SKM-1 treated with dmso at 0.1 percent for 144 hours (cell line): ENCODE measurements around the gene KEL.

Experiments
- DNase-seq: peaks from one replicate; lab custom pipeline; 2025; ENCODE audit not compliant: unreplicated experiment; lab: John Stamatoyannopoulos, UW

The KEL gene

GRCh38 chr7:142899661-142900060, 62.5 kb downstream of the KEL start:
- no peak for DNase-seq

DNA sequence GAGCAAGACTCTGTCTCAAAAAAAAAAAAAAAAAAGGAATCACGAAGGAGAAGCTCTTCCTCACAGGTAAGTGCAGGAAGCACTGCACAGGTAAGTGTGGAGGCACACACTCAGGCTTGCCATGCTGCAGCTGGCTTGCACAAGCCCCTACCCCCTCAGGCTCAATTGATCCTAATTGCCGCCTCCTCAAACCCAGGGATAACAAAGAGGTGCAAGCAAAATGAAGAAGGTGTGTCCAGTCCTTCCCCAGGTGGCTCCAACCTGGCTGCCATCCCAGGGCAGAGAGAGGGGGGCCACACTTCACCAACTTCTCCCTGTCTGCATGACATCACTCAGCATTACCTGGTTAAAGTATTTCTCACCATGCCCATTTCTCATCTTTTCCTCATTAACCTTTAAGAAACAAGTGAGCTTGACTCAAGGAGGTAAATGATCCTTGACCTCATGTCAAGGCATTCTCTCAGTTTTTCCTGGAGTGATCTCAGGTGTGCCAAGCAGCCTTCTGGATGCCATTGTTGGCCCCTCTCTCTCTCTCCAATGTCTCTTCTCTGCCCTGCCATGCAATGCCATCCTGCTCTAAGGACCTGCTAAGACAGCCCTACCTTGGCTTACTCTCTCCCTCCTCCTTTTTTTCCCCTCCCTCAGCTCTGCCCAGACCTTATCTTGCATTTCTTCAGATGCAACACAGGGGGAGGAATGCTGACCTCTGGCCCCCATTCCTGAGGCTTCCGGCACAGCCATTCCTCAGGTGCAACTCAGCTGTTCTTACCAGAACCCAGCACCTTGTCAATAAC, 63.6 kb downstream of the KEL start:
- no peak for DNase-seq

- no peak for DNase-seq
Observed at GRCh38 chr7:142897691-142898090, 64.5 kb downstream of the KEL start.

DNA sequence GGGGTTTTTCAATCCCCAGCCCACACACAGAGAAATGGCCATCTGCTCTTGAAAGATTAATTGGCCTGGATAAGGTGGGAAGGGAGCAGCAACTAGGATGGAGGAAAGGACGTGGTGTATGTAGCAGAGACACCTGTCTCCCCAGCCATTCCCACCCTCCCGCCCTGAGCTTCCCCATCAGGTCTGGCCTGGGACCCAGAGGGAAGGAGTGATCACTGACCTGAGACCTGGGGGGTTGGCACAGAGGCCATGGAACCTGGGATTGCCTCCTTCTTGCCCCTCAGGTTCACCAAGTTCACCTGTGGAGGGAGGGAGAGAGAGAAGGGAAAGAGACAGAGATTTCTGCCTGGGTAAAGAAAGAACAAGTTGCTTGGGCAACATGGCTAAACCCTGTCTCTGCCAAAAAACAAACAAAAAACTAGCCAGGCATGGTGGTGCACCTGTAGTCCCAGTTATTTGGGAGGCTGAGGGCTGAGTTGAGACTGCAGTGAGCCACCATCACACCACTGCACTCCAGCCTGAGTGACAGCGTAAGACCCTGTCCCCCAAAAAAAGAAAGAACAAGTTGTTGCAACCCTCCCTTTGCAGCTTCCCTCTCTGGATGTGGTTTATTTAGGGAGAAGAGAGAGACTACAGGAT, 65.3 kb downstream of the KEL start:
- DNase-seq = no peak

DNA sequence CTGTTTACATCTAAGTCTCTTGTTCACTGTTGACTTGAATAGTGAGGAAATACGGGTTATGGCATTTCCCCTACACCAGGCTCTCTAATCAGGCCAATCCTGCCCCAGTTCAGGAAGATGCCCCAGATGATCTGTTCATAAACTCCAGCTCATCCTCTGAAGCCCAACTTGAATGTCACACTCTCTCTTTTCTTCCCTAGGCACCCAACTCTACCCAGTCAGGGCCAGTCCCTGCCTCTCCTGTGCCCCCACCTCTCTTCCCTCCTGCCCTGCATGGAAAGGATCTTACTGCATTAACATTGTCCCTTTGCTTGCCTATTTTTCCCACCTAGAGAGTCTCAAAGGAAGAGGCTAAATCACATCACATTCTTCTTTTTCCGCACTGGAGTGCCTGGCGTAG, 66.0 kb downstream of the KEL start:
- no peak for DNase-seq

DNA sequence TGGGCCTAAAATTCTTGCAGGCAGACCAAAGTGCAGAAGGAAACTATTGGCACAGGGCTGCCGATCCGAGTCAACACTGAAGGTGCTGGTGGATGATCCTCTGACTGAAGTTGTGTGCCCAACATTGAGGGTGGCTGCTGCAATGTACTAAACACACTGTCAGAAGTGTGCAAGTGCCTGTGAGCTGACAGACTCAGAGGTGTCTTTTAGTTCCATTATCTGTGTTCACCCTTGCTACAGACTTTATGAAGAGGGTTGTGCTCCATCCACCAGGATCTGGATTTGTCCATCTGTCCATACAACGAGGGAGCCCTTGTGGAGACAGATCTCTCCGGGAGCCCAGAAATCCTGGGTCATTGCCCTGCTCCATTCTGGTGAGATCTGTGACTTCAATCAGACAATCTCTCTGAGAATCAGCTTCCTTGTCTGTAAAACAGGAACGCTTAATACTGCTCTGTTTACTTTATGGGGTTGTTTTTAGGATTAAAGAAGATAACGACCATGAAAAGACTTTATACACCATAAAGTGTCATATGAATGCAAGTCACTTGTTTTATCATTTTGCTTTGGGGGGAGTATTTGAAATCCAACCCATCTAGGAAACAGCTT, 67.1 kb downstream of the KEL start:
- no peak for DNase-seq

GRCh38 chr7:142894112-142894984, 67.8 kb downstream of the KEL start:
- no peak for DNase-seq

GRCh38 chr7:142892951-142893350, 69.2 kb downstream of the KEL start:
- DNase-seq = no peak

- DNase-seq = no peak
Observed at GRCh38 chr7:142891490-142892082, 70.6 kb downstream of the KEL start.
